RPMI8226 (cell line): ENCODE results near the gene CD72.
"Not testable (repeated sequence)": the region's sequence is repeated elsewhere in the genome, so short reads cannot be mapped to it uniquely, and the experiment has no call there.

ENCODE experiments used
- DNase-seq: peaks from one replicate; pipeline ENCODE4 v3.0.0-alpha.2; 2015

CD72 gene

DNA sequence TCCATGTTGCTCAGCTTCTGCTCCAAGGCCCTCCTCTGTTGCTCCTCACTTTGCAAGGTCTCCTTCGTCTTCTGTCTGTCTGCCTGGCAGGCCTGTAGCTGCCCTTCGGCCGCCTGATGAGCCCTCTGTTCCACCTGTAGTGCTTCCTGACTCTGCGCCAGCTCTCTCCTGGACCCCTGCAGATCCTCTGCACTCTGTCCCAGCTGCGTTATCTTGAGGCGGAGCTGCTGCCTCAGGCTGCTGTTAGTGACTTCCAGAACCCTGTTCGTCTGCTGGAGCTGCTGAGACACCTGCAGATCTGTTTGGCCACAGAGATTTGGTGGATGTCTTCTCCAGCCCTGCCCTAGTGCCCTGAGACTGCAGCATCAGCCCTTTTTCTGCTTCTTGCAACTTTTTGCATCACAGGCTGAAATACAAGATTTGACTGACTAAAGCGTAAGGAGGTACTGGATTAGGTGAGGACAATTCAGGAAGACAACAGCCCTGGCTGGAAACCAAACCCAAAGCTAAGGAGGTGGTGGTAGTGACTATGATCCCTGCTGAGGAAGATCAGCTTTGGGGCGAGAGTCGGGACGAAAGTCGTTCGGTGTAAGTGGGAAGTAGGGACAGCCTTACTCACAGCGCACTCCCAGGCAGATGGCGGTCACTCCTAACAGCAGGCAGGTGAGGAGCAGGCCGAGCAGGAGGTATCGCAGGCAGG, 2.1 kb downstream of the CD72 start:
- peak; percentile 91 for DNase-seq

DNA sequence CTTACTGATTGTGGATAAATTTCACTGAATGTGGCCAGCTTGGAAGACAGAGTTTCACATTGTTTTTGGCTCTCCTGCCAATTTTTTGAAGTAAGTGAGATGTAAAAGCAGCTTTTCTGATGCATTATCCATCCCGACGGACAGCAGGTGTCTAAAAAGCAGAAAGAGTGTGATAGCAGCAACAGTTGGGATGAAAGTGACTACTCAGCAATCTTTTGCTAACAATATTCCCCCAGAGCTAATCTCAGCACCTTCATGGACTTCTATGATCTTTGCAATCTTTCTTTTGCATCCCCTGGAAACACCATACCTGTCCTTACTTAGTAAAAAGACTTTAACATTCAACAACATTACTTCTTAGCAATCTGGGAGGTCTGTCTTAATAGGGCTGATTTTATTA, 5.4 kb downstream of the CD72 start:
- DNase-seq = peak; percentile 47

DNA sequence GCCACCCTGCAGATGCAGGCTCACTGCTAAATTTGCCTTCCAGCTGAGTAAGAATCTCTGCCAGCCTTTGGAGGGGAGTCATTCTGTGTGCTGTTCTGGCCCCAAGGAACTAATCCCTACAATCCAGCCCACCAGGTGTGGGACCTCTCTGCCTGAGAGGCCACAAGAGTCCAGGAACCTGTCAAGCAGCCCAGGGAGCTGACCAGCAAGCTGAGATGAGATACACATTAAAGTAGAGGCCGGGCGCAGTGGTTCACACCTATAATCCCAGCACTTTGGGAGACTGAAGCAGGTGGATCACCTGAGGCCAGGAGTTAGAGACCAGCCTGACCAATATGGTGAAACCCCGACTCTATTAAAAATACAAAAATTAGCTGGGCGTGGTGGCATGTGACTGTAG, 6.1 kb downstream of the CD72 start:
- not testable (repeated sequence) for DNase-seq

DNA sequence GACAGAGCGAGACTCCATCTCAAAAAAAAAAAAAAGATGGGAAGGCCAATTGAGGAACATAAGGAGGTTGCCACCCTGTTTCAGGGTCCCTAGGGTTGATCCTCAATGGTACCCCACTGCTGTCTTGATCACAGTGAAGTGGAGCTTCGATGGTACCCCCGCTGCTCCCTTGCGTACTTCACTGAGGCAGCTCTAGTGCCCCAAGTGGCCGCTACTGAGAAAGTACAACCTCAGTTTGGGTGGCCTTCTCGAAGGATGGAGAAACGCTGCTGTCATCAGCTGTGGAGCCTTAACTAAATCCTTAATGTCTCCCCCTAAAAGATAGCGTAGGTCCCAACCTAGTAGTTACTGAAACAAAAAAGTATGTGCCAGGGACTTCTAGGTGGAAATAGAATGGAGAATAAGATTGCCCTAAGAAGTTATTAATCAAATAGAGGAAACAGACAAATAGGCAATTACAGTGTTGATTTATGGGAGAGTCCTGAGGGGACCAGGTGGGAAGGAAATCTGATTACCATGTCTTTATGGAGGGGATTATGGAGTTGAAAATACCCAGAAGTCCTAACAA, 6.9 kb downstream of the CD72 start:
- DNase-seq = peak; percentile 56

DNA sequence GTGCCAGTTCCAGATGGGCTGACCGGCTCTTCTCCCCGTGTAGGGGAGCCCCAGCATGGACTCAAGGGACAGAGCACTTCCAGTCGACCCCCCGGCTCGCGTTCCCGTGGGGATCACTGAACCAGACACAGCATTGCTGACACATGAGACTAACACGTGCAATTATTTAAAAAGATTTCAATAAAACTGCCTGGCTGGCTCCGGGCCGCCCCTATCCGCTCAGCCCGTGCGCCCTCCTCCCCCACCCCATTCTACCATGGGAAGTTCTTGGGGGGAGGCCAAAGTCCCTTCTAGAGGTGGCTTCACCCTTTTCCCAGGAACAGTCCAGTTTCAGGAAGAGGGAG, 8.4 kb downstream of the CD72 start:
- DNase-seq = no peak

DNA sequence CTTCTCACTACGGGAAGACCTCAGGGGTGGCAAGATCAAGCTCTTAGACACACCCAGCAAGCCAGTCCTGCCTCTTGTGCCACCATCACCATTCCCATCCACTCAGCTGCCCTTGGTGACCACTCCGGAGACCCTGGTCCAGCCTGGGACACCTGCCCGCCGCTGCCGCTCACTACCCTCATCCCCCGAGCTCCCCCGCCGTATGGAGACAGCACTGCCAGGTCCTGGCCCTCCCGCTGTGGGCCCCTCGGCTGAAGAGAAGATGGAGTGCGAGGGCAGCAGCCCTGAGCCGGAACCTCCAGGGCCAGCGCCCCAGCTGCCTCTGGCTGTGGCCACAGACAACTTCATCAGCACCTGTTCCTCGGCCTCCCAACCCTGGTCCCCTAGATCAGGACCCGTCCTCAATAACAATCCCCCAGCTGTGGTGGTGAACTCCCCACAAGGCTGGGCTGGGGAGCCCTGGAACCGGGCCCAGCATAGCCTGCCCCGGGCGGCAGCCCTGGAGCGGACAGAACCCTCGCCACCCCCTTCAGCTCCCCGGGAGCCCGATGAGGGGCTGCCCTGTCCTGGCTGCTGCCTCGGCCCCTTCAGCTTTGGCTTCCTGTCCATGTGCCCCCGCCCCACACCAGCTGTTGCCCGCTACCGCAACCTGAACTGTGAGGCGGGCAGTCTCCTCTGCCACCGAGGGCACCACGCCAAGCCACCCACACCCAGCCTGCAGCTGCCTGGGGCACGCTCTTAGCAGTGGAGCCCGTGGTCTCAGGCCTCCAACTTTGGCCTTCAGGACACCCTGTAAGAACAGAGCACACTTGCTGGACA, 9.0 kb downstream of the CD72 start:
- no peak for DNase-seq

DNA sequence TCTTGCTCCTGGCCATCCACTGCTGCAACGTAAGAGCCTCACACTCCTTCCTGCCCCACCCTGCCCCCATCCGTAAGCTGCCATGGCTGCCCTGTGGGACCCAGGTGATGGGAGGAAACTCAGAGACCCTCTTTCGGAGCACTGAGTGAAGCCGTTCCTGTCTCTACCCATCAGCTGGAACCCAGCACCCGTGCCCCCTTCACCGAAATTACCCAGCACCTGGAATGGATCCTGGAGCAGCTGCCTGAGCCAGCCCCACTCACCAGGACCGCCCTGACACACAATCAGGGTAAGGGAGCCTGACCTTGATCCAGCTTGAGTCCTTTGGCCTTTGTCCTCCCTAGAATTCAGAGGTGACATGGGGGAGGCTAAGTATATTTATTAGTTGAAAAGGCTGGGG, 10.0 kb downstream of the CD72 start:
- DNase-seq = no peak

DNA sequence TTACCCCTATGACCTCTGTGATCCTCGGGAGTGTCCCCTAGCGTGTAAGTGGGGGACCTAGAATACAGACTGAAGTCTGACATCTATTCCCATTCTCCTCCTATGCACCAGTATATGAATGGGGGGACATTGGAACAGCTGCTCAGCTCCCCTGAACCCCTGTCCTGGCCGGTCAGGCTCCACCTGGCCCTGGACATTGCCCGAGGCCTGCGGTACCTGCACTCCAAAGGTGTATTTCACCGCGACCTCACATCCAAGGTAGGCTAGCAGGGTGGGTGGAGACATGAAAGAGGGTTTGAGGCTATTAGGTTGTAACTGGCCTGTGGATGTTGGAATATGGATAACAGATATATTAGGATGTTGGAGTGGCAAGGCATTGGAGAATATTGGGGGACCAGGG, 11.5 kb downstream of the CD72 start:
- DNase-seq = no peak

DNA sequence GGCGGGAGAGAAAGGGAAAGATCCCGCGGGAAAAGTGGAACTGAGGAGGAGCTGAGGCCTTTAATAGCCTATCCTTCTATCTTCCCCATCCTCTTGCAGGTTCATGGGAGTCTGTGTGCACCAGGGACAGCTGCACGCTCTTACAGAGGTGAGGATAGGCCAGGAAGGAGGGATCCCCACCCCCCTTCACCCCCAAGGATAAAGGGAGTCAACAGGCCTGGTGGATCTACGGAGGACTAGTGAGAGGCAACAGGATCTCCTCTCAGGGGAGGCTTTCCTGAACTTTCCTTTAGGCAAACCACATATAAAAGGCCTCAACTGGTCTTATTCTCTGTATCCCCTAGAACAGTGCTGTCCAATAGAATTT, 12.1 kb downstream of the CD72 start:
- DNase-seq = no peak

DNA sequence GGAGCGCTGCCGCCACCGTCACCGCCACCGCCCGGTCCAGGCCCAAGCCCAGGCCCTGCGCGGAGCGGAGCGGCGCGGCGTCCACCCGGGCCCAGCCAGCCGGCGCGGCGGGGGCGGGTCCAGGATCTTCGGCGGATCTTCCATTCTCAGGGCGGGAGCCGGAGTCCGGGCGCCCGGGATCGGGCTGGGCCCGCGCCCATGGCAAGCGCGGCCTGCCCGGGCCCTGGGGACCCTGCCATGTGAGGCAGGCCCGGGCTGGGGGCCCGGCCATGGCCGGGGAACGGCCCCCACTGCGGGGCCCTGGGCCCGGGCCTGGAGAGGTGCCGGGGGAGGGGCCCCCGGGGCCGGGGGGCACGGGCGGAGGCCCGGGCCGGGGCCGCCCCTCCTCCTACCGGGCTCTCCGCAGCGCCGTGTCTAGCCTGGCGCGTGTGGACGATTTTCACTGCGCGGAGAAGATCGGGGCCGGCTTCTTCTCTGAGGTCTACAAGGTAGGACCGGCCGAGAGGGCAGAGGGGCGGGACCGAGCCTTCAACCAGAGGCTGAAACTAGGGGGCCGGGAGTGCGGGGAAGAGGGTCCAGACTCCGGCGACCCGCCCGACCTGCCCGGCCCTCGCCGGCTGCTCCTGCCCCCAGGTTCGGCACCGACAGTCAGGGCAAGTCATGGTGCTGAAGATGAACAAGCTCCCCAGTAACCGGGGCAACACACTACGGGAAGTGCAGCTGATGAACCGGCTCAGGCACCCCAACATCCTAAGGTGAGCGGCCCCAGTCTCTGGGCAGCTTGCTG, 12.7 kb downstream of the CD72 start:
- peak; percentile 24 for DNase-seq

DNA sequence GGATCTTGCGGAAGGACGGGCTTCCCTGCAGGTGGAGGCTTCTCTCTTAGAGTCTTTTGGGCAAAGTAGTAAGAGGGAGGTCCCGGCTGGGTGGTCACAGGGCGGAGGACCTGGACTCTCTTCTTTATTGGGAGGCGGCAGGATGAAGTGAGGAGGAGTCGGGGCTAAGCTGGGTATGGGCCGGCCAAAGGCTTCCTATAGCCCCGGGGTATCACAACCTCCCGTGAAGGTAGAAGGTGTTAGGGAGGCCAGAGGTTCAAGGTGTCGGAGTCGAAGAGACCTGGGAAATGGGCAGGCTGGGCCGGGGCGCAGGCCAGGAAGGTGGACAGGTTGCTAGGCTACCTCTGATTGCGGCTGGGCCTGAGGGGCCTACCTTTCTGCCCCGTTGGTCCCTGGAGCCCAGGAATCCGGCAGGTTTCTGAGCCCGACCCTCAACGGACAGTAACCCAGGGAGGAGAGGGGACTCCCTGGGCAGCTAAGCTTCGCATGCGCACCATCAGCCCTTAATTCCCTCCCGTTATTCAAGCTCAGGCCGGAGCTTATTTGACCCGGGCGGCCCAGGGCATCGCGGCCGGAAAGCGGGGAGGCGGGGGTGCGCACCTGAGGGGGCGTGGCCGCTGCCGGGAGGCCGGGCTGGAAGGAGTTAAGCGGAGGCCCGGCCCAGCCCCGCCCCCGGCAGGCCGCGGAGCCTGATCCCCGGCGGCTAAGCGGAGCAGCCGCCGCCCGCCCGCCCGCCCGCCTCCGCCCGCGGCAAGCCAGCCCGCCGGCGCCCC, 13.4 kb downstream of the CD72 start, which contains the start of gene TESK1:
Gene TESK1 (plus strand): TSS at position 685 of the 773 bp plus-strand sequence. CDS start 358 bp downstream, outside the sequence.
- peak; percentile 92 for DNase-seq

DNA sequence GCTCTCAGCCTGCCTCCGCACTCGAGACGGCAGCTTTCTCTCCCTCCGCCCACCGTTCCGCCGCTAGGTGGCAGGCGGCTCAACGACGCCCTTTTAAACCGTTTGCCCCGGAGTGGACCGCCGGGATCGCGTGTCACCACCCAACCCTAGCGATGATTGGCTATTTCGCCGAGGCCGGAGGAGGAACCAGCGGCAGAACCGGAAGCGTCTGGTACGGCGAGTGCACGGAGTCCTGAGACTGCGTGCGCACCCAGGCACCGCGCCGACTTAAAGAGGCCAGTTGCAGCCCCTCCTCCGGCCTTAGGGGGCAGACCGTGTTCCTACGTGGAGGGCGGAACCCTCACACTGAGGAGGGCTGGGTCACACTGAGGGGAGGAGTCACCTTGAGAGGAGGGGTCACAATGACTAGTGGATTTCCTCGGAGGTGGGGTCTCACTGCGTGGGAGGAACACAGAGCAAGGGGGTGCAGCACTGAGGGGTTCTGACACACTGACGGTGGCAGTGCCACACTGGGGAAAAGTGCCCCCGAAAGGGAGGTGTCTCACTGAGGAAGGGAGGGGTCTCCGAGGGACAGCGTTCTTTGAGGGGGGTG, 14.1 kb downstream of the CD72 start:
- DNase-seq = peak; percentile 99

DNA sequence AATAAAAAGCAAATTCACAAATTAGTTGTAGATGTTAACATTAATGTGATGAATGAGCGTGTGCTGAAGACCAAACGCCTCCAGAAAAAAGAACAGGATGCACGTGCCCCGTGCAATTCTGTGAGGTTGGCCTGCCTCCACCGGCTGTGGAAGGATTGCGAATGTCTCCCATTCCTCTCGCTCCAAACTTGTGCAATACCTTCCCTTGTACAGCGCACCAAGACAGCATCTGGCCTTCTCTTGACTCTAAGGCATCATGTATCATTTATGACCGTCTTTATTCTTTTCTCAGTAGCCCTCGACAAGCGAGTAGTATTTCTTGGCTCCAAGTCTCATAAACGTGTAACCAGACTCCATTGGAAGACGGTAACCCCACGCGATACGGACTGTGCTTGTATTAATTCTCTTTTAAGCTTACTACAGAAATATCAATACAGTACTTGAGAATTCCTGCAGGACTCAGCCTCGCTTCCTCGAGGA, 14.7 kb downstream of the CD72 start:
- no peak for DNase-seq

DNA sequence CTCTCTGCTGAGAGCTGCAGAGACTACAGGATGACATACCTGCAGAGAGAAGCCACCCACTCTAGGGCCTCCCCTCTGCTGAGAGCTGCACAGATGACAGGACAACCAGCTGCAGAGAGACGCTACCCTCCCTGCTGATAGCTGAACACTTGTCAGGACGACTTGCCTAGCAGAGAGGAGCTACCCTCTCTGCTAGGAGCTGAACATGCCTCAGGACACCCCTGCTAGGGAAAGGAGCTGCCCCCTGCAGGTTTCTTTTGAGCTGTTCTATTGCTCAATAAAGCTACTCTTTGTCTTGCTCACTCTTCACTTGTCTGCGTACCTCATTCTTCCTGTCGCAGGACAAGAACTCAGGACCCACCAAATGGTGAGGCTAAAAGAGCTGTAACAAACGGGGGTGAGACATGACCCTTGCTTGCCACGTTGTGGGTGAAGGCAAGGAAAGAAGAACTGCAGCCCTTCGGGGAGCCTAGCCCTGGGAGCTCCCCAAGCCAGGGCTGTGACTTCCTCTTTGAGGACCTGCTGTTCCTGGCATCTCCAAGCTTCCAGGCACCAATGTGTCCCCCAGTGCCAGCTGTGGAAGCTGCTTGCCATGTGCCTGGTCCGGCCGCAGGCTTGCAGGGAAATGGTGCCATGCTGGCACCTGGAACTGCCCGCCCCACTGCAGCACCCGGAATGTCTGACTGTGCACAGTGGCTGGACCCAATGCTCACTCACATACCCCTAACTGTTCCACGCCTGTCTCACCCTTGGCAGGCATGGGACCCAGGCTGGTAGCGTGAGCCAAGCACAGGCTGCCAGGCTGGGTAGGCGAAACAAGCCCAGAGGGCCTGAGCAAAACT, 18.2 kb downstream of the CD72 start:
- peak; percentile 12 for DNase-seq

DNA sequence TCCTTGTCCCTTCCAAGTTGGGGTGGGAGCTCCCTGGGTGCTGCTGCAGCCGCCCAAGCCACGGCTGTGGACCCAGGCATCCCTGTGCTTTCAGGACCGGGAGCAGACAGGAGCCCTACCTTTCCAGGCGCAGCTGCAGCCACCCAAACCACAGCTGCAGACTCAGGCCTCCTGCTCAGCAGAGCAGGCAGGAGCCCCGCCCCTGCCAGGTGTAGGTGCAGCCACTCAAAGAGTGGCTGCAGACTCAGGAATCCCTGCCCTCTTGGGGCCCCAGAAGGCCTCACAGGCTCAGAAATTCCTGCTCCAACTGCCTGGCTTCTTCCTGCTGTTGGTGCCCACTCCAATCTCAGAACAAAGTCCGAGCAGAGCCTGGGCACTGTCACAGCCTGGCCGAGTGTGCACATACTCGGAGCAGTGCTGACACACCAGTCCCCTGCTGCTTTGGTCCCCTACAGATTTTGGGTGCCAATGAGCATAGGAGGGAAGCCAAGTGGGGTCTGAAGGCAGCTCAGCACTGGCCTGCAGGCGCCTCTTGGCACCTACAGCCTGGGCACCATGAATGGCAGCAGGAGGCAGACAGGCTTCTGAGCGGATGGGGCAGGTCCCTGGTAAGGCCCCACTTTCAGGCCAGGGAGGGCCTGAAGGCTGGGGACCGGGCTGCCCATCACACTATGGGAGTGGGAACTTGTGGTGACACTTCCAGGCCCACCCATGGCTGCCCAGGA, 19.2 kb downstream of the CD72 start:
- DNase-seq = peak; percentile 70

DNA sequence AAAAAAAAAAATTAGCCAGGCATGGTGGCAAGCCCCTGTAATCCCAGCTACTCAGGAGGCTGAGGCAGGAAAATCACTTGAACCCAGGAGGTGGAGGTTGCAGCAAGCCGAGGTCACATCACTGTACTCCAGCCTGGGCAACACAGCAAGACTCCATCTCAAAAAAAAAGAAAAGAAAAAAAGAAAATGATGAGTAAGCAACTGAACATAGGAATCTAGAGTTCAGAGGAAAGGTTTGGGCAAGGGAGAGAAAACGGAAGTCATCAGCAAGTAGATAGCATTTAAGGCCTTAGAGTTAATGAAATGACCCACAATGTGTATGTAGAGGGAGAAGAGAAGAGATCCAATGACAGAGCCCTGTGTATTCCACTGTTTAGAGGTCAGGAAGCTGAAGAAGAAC, 21.3 kb downstream of the CD72 start:
- not testable (repeated sequence) for DNase-seq

DNA sequence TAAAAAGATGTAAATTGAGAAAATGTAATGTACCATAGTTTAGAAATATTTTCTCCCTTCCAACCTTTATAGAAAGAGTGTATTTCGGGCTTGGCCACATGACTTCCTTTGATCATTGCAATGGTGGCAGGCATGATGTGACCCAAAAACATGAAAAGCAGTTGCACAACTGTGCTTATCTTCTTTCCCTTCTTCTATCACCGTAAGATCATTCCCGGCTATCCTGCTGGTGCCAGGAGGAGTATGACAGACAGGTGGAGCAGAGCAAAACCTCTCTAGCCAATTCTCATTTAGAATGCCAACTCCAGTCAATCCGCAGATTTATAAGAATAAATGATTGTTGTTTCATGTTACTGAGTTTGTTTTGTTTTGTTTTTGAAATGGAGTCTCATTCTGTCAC, 23.7 kb downstream of the CD72 start:
- no peak for DNase-seq

DNA sequence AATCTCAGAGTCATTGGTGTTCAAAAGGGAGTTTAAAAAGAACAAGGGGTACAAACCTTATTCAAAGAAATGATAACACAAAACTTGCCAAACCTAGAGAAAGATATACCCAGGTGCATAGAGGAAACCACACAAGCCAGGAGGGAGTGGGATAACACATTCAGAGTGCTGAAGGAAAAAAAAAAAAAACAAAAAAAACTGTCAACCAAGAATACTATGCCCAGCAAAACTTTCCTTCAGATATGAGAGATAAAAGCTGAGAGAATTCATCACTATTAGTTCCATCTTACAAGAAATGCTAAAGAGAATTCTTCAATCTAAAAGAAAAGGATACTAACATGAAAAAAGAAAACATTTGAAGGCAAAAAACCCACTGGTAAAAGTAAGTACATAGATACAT, 24.6 kb downstream of the CD72 start:
- DNase-seq = no peak

DNA sequence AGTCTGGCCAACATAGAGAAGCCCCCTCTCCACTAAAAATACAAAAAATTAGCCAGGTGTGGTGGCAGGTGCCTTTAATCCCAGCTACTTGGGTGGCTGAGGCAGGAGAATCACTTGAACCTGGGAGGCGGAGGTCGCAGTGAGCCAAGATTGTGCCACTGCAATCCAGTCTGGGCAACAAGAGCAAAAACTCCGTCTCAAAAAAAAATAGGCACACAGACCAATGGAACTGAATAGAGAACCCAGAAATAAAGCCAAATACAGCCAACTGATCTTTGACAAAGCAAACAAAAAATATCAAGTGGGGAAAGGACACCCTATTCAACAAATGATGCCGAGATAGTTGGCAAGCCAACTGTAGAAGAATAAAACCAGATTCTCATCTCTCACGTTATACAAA, 29.7 kb downstream of the CD72 start:
- DNase-seq = not testable (repeated sequence)

DNA sequence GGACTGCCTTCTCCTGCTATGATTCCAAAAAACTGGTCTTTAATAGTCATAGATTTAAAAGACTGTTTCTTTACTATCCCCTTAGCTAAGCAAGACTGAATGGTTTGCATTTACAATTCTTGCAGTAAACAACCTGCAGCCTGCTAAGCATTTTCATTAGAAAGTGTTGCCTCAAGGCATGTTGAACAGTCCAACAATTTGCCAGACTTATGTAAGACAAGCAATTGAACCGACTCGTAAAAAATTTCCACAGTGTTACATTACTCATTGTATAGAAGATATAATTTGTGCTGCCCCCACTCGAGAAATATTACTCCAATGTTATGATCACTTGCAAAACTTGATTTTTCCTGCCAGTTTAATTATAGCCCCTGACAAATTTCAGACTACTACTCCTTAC, 33.5 kb downstream of the CD72 start:
- not testable (repeated sequence) for DNase-seq
